Fibroblast of skin of scalp (primary cell): Measurements from ENCODE around the gene ZBTB21.
A peak's percentile ranks its signal among the peaks of the same experiment; 100 is the strongest.
"Not testable (repeated sequence)": the region's sequence is repeated elsewhere in the genome, so short reads cannot be mapped to it uniquely, and the experiment has no call there.

ENCODE experiments used
- DNase-seq: peaks from one replicate; pipeline ENCODE4 v3.0.0-alpha.2; 2013

Gene ZBTB21

DNA sequence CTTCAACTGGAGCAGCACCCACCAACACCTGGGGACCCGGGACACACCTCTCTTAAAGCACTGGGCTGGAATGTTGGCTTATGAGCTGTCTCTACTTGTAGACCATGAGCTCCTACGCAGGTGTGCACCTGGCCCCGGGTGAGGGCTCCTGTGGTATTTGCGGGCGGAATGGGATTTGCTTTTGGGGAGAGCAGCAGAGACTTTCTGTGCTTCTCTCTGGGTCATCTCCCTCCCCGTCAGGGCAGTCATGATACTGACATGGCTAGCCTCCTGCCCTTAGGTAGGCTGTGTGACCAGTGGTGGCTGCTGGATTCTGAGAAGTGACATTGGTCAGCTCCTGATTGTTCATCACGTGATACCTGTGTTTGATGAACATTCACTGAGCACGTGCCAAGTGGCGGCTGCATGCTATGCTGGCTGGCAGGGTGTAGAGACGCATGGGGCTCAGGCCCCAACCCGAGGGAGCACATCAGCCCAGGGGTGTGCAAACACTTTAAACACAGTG, 9.0 kb upstream of the ZBTB21 start:
- DNase-seq = no peak

DNA sequence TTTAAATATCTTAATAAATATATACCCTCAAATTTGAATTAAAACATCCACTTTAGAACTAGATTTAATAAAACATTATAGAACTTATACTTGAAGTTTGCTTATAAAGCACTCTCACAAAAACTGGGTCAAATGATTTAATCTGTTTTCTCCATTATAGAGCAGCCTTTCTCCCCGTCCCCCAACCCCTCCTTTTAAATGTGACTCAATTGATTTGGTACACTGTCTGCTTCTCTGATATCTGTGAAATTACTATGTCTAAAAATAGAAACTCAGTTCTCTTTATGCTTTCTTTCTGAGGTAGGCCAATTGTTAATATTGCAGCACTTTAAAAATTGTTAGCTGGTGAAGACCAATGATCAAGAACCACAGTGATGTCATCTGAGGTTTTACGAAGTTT, 6.9 kb upstream of the ZBTB21 start:
- no peak for DNase-seq

DNA sequence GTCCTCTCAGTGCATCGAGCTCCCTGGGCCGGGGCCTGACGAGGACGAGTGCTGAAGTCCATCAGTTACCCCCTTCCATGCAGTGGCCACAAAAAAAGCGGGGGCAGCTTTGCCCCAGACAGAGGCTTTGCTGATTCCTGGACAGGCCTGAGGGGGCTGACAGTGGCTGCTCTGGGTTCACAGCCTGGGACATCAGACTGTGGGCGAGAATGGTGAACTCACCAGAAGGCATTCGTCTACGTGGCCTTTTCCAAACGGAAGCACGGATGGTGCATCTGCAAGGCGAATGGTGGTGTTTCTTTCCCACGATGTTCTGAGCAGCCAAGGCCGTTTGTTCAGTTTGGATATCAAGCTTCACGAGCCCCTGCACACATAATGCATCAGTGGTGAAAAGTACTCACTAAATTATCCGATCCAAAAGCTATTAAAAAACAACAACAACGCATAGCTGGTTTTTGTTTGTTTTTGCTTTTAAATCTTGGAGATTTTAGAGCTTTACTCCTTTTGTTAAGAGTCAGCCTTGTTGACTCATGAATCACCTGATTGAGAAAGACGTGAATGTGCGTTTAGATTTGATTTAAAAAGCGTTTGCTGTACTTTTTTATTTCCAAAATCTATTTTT, 6.3 kb upstream of the ZBTB21 start:
- no peak for DNase-seq

DNA sequence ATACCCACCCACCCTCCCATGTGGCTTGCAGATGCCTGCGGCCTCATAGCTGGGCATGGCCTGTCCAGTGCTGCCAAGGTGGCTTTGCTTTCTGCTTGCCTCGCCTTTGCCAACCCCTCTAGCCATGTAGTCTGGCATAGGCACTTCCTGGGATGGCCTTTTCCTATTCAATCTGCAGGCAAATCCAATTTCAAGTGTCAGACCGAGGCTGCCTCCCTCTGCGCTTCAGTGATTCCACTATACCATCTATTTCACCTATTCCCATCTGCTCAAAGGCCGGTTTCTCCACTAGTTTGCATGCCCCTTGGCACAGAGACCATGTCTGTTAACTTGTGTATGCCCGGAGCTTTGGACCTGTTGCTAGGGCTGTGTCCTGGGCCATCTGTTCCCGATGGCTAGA, 3.8 kb upstream of the ZBTB21 start:
- no peak for DNase-seq

DNA sequence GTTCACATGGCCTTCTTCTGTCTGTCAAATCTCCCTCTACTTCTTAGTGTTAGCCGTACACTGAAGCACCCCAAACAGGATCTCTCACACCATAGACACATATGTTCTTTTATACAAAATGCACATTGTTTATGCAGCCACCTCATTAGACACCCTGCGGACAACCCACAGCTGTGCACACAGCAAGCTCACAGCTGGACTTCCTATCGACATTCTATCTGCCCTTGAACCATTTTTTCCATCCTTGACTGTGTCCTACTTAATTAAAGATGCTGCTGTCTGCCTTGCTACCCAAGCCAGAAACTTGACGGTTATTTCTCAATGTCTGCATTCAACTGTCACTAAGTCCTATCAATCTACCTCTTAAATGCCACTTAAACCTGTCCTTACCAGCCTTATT, 3.2 kb upstream of the ZBTB21 start:
- DNase-seq = no peak

DNA sequence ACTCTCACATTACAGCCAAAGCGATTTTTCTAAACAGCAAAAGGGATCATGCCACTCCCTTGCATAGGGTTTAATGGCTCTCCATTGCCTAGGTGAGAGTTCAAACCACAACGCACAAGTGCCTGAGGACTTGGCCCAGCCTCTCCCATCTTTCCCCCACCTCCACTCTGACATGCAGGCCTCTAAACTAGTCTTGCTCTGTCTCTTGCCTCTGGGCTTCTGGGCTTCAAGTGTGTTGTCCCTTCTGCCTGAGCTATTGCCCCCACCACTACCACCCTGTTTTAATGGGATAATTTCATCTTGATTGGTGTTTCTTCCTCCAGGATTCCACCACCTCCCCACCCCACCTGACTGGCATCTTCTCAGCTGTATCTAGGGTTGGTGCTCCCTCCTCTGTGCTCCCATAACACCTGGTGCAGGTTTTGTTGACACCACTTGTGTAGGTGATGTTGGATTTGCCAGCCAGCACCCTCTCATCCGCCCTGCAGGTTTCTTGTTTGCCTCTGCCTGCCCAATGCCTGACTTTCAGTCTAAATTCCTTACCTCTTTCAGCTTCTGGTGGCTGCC, 2.7 kb upstream of the ZBTB21 start:
- no peak for DNase-seq

DNA sequence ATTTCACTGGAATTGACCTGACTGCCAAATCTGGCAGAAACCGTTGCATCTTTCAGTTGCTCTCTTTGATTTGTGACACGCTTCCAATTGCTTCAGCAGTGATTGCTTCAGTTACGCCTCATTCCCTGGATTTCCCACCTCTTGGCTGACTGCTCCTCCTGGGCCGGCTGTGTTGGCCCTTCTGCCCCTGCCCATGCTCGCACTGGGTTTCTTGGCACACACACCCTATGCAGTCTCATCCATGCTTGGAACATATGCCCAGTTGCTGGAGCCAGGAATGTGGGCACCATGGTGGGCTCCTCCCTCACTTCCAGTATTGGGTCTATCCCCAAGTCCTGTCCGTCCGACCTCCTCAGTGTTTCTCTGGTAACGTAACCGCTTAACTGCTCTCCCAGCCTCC, 2.2 kb upstream of the ZBTB21 start:
- no peak for DNase-seq

DNA sequence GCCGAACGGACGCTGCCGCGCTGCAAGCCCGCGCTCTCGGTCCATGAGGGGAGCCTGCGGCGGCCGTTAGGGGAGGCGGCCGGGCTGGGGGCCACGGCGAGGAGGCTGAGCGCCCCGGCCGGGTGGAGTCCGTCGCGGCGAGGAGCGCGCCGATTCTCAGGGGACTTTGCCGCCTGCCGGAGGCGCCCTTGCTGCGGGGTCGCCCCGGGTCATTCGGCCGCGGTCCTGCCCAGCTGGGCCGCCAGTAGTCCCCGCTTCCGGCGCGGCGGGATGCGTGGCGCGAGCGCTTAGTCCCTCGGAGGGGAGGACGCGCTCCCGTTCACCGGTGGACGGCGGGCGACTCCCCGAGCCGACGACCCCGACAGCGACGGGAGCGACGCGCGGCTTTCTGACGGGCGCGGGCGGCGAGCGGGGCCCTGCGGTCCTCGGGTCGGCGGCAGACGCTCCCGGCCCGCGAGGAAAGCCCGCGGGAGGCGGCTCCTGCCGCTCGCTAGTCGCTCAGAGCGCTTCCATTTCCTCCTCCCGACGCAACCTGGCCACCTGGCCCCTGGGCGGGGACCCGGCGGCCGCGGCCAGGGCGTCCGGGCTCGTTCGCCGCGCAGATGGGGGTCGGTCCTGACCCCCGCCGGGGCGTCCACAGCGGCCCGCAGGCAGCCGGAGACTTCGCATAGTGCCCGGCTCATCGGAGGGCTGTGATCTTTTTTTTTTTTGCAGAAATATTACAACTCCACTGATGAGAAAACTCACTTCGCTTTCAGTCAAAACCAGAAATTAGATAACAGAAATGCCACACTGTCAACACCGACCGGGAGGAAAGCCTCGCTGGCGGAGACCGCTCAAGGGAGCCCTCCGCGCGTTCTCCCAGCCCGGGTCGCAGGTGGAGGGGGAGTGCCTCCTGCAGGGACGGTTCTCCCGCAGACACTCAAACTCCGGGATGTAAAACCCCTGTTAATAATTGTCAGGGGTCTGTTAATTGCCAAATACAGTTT, 641 bp upstream of the ZBTB21 start:
- peak; percentile 14 for DNase-seq

DNA sequence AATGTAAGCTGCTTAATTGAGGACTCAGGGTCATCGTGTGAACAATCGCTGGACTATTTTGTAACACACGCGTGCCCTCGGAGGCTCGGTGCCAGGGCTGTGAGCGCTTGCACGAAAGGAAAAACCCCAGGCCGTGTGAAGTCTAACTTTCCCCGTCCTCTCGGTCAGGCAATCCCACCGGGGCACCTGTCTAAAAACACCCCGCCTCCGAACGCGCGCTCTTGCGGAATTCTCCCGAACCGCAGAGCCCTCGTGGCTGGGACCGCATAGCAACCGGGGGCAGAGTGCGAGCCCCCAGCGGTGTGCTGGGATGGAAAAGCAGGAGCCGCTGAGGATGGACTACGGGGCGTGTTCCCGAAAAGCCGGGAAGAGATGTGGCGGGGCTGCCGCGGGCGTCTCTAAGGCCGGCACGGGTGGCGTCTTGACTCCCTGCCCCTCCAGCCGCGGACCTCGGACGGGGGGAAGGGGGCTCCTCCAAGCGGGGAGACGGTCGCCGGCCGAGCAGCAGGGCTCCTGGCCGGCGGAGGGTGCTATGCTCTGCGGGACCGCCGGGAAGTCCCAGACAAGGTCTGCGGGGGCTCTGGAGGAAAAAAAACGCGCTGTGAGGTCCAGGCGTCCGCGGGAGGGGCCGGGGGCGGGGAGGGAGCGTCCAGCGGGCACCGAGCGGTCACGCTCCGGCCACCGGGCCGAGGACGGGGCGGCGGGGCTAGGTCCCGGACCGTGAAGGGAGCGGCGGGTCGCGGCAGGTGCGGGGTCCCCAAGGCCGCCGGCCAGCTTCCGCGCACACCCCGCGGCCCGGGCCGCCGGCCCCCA, 936 bp downstream of the ZBTB21 start:
- DNase-seq = peak; percentile 55

DNA sequence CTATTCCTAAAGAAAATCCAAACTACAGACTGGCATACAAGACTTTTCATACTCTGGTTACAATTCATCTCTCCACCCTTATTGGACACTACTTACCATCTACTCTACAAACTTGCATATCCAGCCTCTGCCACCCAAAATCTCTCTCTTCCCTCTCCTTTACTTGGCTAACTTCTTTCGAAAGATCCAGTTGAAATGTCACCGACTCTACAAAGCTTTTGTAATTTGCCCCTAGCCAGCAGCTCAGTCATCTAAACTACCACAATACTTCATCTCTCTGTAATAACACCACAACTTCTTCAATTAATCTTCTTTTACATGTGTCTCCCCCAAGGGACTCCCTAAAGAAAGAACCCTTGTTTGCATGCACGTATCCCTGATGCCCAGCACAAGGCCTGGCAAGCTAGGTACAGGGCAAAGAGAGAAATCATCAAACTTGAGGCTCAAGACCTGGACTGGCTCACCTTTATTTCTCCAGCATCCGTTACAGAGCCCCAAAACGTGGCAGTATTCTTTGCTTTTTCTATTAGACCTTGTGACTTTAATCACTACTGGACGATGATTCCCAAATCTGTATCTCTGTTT, 2.7 kb downstream of the ZBTB21 start:
- DNase-seq = no peak

DNA sequence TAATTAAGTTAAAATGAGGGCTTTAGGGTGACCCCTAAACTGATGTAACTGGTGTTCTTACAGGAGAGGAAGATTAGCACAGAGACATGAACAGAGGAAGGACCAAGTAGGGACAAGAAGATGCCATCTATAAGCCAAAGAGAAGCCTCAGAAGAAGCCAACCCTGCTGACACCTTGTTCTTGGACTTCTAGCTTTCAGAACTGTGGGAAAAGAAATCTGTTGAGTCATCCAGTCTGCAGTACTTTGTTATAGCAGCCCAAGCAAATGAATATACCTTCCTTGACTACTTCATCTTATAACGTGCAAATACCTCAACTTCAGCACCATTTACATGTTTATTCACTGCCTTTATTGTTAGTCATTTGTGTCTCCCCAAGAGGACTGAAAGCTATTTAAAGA, 3.4 kb downstream of the ZBTB21 start:
- no peak for DNase-seq

DNA sequence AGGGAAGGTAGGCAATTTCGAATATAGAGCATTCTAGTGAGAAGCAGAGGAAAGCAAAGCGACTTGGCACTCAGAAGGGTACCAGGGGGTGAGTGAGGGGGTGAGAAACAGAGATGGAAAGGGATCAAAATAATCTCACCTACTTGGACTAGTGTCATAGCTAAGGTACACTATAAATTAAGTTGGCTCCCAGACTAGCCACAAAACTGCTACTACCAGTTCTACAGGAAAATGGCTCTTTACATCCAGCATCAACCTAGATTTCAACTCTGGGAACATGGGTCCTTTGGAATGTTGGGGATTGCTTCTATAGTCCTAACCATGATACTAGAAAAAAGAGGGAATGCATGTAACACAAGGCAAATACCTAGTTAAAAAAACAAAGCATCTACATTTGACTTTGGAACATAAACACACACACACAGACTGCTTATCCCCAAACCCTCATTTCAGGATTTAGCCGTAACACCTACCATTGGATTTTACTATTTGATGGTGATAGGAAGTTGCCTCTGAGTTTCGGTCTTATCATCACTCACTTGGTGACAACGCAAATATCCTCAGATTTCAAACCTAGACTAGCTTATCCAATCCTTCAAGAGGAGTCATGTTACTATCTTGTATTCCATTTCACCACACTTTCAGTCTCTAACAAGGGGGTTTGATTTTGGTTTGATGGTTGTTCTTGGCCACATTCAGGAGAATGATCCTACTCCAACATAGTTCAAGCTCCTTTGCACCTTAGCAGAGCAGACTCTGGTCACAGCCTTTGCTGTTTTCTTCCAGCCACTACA, 5.6 kb downstream of the ZBTB21 start:
- DNase-seq = no peak

DNA sequence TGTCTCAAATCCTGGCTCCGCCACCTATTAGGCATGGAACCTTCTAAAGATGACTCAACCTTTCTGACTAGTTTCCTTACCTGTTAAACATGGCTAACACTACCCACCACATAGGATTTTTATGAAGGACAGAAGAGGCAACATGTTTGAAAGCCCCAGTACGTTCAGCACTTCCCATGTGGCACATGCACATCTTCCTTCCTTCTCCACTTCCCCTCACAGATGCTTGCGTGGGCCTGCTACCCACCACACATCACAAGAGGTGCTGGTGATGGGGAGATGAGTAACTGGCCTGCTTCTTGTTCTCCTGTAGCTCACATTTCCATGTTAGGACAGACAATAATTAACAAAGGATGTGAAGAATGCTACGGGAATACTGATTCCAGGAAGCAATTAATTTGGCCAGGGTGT, 7.1 kb downstream of the ZBTB21 start:
- DNase-seq = peak; percentile 40

DNA sequence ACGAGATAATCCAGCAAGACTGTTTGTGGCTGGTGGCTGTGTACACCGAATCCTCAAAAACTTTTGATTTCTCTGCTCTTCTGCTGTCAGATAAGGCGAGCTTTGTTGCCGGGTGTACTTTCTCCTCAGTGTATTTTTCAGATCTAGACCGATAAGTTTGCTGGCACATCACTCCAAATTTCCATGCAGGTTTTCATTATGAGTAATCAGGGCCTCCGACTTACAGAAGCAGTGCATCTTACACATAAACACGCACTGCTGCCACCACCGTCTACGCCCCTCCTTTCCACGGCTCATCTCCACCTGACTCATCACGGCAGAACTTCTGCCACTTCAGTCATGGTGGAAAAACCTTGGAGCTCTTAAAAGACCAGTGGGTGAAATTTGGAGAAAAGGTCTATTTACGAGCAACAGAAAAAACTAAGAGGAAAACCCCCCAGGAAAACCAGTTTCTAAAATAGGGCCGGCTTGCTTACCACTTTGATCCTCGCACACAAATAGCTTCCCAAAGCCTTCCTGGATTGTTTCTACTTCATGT, 7.7 kb downstream of the ZBTB21 start:
- peak; percentile 81 for DNase-seq

DNA sequence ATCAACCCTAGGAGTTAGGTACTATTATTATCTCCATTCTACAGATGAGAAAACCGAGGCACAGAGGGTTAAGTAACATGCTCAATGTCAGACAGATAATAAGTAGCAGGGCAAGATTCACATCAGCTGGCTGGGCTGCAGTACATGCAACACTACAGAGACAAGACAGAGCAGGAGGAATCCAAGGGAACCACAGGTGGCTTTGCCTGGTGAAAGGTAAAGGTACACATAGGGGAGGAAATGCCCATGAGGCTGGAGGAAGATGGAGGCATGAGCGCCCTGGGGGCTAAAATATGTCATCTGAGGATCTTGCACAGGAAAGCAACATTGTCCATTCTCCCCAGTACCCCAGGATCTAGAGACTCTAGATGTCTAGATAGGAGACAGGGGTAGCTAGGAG, 8.4 kb downstream of the ZBTB21 start:
- no peak for DNase-seq

DNA sequence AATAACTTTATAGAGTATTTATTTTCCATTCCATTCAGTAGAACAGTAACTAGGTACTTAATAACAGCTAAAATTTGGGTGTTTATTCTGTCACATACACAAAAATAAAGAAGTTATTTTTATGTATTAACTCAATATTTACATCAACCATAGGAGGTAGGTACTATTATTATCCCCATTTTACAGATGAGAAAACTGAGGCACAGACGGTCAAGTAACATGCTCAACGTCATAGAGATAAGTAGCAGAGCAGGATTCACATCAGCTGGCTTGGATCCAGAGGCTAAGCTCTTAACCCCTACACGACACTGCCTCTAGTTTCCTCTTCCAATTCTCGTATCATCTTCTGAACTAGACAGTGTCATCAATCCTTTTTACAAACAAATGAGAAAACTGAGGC, 9.3 kb downstream of the ZBTB21 start:
- DNase-seq = no peak

DNA sequence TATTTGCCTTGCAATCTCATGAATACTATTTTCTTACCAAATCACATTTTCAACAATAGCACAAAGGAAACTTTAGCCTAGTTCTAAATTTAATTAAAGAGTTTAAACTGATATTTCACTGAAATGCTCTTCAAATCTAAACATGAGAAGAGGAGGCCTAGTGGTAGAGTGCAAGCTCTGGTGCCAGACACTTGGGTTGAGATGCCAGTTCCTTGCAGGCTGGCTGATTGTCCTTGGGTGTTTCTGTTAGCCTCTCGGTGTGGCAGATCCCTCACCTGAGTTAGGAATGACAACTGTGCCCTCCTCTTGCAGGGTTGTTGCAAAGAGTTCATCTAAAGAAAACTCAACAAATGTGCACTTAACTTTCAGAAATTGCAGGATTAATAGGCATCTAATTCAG, 12.5 kb downstream of the ZBTB21 start:
- DNase-seq = no peak

DNA sequence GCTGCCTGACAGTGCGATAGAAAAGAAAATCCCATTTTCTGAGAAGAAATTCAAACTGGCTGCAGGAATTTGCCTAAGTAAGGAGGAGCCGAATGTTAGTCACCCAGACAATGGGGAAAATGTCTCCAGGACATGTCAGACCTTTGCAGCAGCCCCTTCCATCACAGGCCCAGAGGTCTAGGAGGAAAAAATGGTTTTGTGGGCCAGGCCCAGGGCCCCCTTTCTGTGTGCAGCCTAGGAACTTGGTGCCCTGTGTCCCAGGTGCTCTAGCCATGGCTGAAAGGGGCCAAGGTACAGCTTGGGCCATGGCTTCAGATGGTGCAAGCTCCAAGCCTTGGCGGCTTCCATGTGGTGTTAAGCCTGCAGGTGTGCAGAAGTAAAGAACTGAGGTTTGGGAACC, 14.6 kb downstream of the ZBTB21 start:
- DNase-seq = no peak

DNA sequence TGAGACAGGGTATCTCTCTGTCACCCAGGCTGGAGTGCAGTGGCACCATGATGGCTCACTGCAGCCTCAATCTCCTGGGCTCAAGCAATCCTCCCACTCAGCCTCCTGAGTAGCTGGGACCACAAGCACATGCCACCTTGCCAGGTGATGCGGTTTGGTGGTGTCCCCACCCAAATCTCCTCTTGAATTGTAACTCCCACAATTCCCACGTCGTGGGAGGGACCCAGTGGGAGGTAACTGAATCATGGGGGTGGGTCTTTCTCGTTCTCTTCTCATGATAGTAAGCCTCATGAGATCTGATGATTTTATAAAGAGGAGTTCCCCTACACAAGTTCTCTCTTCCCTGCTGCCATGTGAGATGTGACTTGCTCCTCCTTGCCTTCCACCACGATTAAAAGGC, 15.5 kb downstream of the ZBTB21 start:
- not testable (repeated sequence) for DNase-seq

DNA sequence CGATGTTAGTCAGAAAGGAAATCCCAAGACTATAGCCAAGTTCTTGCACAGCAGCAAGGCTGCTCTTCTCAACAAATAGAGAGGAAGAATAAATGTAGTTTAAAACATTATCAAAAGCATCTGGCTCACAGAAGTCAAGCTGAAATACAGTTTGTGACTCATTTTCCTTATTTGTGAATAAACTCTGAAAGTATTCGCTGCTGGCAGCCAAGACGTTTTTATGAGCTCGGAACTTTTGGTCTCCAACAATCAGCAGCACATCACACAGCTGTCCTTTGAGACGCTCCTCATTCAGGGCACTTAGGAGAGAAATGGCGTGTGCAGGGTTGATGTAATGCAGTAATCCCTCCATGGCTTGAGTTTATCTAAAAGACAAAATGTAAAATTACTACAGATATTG, 16.4 kb downstream of the ZBTB21 start:
- peak; percentile 86 for DNase-seq

DNA sequence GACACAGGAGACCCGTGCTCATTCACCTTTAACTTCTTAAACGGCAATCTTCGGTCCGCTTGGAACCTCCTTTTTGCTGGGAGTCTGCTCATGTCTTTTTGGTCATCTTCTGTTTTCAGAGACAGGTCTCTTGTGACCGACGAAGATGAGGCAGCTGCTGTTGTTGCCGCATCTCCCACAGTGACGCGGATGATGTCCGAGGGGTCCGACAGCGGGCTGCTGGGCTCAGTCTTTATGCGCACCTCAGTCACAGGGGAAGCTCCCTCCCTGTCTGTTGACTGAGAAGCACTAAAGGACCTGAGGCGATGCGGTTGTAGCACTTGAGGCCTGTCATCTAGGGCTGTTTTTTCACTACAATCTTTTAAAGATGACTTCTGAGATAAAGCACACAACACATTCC, 17.6 kb downstream of the ZBTB21 start:
- no peak for DNase-seq
